ENCODE data around the gene CBX3.
A peak's percentile ranks its signal among the peaks of the same experiment; 100 is the strongest.
"Not testable (repeated sequence)": the region's sequence is repeated elsewhere in the genome, so short reads cannot be mapped to it uniquely, and the experiment has no call there.

Gene CBX3

GRCh38 chr7:26181474-26182227 is 19.9 kb upstream of the CBX3 start:
- TF ChIP-seq, protein P1, sequence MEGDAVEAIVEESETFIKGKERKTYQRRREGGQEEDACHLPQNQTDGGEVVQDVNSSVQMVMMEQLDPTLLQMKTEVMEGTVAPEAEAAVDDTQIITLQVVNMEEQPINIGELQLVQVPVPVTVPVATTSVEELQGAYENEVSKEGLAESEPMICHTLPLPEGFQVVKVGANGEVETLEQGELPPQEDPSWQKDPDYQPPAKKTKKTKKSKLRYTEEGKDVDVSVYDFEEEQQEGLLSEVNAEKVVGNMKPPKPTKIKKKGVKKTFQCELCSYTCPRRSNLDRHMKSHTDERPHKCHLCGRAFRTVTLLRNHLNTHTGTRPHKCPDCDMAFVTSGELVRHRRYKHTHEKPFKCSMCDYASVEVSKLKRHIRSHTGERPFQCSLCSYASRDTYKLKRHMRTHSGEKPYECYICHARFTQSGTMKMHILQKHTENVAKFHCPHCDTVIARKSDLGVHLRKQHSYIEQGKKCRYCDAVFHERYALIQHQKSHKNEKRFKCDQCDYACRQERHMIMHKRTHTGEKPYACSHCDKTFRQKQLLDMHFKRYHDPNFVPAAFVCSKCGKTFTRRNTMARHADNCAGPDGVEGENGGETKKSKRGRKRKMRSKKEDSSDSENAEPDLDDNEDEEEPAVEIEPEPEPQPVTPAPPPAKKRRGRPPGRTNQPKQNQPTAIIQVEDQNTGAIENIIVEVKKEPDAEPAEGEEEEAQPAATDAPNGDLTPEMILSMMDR (IDR thresholded peaks at IDR 0.05; ENCODE audit: poor library complexity, severe bottlenecking) = no peak
- H3K36me3 ChIP-seq (ENCODE audit: low read depth) = peaks cover 17% of the 10 kb centered on the region
- peak overlapping the region; percentile 12 for H3K27ac ChIP-seq (ENCODE audit: poor library complexity, severe bottlenecking)
- H3K27me3 ChIP-seq (ENCODE audit: insufficient read depth, poor library complexity, severe bottlenecking) = no peaks in the 10 kb centered on the region
- H3K4me1 ChIP-seq (ENCODE audit: insufficient read depth, poor library complexity, severe bottlenecking) = no peaks in the 10 kb centered on the region
- no peak overlapping the region for H3K4me3 ChIP-seq (ENCODE audit: severe bottlenecking)
- DNase-seq (ENCODE audit: low spot score) = no peak
- H3K9me3 ChIP-seq (ENCODE audit: severe bottlenecking) = no peaks in the 10 kb centered on the region
- ATAC-seq (ENCODE audit: low read depth) = no peak

- peak overlapping the region; percentile 12 for H3K27ac ChIP-seq (ENCODE audit: poor library complexity, severe bottlenecking)
- no peak for ATAC-seq (ENCODE audit: low read depth)
- no peaks in the 10 kb centered on the region for H3K9me3 ChIP-seq (ENCODE audit: severe bottlenecking)
- peaks cover 23% of the 10 kb centered on the region for H3K36me3 ChIP-seq (ENCODE audit: low read depth)
- H3K4me3 ChIP-seq (ENCODE audit: severe bottlenecking) = no peak overlapping the region
- TF ChIP-seq, protein P1 (IDR thresholded peaks at IDR 0.05; ENCODE audit: poor library complexity, severe bottlenecking) = no peak
- no peak for DNase-seq (ENCODE audit: low spot score)
- no peaks in the 10 kb centered on the region for H3K27me3 ChIP-seq (ENCODE audit: insufficient read depth, poor library complexity, severe bottlenecking)
- no peaks in the 10 kb centered on the region for H3K4me1 ChIP-seq (ENCODE audit: insufficient read depth, poor library complexity, severe bottlenecking)
Observed at GRCh38 chr7:26182283-26182682, 19.3 kb upstream of the CBX3 start.

DNA sequence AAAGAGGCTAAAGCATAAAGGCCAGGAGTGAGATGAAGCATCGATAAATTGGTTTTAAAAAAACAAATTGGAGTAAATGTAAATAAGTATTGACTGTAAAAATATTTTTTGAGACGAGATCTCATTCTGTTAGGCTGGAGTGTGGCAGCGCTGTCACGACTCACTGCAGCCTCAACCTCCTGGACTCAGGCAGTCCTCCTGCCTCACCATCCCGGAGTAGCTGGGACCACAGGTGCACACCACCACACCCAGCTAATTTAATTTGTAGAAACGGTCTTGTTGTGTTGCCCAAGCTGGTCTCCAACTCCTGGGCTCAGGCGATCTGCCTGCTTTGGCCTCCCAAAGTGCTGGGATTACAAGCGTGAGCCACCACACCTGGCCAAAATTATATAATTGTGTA is 18.8 kb upstream of the CBX3 start:
- Histone ChIP-seq H3K9me3 (ENCODE audit: severe bottlenecking) (no peaks in the 10 kb centered on the region), H3K27ac (ENCODE audit: poor library complexity, severe bottlenecking) (peak overlapping the region; percentile 12), H3K36me3 (ENCODE audit: low read depth) (peaks cover 27% of the 10 kb centered on the region), H3K4me3 (ENCODE audit: severe bottlenecking) (no peak overlapping the region), H3K4me1 (ENCODE audit: insufficient read depth, poor library complexity, severe bottlenecking) (no peaks in the 10 kb centered on the region), H3K27me3 (ENCODE audit: insufficient read depth, poor library complexity, severe bottlenecking) (no peaks in the 10 kb centered on the region)
- 0 out of 3 replicates have a peak, but pooled peaks have one; percentile 3 for ATAC-seq (ENCODE audit: low read depth)
- TF ChIP-seq, protein P1 (IDR thresholded peaks at IDR 0.05; ENCODE audit: poor library complexity, severe bottlenecking) = no peak
- no peak for DNase-seq (ENCODE audit: low spot score)

GRCh38 chr7:26183545-26184280 is 17.8 kb upstream of the CBX3 start:
- DNase-seq (ENCODE audit: low spot score) = no peak
- TF ChIP-seq, protein P1 (IDR thresholded peaks at IDR 0.05; ENCODE audit: poor library complexity, severe bottlenecking) = no peak
- H3K9me3 ChIP-seq (ENCODE audit: severe bottlenecking) = no peaks in the 10 kb centered on the region
- no peaks in the 10 kb centered on the region for H3K4me1 ChIP-seq (ENCODE audit: insufficient read depth, poor library complexity, severe bottlenecking)
- no peaks in the 10 kb centered on the region for H3K27me3 ChIP-seq (ENCODE audit: insufficient read depth, poor library complexity, severe bottlenecking)
- peaks cover 37% of the 10 kb centered on the region for H3K36me3 ChIP-seq (ENCODE audit: low read depth)
- ATAC-seq (ENCODE audit: low read depth) = no peak
- no peak overlapping the region for H3K4me3 ChIP-seq (ENCODE audit: severe bottlenecking)
- peak overlapping the region; percentile 9 for H3K27ac ChIP-seq (ENCODE audit: poor library complexity, severe bottlenecking)

DNA sequence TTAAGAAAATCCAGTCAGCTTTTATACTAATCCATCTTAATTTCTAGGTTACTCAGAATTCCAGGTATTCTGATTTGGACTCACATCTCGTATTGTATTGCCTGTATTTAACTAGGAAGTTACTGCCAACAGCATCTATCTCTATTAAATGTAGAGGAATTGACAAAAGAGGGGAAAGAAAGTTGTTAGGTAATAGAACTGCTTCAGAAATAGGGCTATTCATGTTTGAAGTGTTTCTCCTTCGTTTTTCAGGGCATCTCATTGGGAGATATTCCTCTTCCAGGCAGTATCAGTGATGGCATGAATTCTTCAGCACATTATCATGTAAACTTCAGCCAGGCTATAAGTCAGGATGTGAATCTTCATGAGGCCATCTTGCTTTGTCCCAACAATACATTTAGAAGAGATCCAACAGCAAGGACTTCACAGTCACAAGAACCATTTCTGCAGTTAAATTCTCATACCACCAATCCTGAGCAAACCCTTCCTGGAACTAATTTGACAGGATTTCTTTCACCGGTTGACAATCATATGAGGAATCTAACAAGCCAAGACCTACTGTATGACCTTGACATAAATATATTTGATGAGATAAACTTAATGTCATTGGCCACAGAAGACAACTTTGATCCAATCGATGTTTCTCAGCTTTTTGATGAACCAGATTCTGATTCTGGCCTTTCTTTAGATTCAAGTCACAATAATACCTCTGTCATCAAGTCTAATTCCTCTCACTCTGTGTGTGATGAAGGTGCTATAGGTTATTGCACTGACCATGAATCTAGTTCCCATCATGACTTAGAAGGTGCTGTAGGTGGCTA is 17.1 kb upstream of the CBX3 start:
- not testable (repeated sequence) for ATAC-seq (ENCODE audit: low read depth); H3K4me3 ChIP-seq (ENCODE audit: severe bottlenecking); H3K27me3 ChIP-seq (ENCODE audit: insufficient read depth, poor library complexity, severe bottlenecking); H3K4me1 ChIP-seq (ENCODE audit: insufficient read depth, poor library complexity, severe bottlenecking); DNase-seq (ENCODE audit: low spot score); H3K9me3 ChIP-seq (ENCODE audit: severe bottlenecking)
- peaks cover 45% of the 10 kb centered on the region for H3K36me3 ChIP-seq (ENCODE audit: low read depth)
- H3K27ac ChIP-seq (ENCODE audit: poor library complexity, severe bottlenecking) = peak overlapping the region; percentile 9
